IMR-90 (cell line): ENCODE results near the gene SLIT3. TPM values are rescaled to one million over a fixed set of nuclear protein-coding genes. Genes with fewer than 3 reads are reported as not detected.

Experiments
- ATAC-seq: fragments of 200-7000 bp; cut with Tn5 transposase; 2 replicates; pipeline ENCODE4 v1.9.1; 2020; ENCODE audit warnings: low read depth, mild to moderate bottlenecking, moderate library complexity
- BruUV-seq: library from RNA; stranded (reverse); fragments of 400-500 nt; replicated peaks from 2 replicates; lab custom pipeline; 2021; lab: Mats Ljungman, UMichigan
- CTCF ChIA-PET: fragments of 300-600 bp; formaldehyde crosslinking; extraction: SDS; loops from one replicate; lab custom pipeline; 2021; ENCODE audit warnings: antibody characterized with exemption; lab: Yijun Ruan, JAX
- POLR2A ChIA-PET: fragments of 300-600 bp; sonication (Branson Sonifier 250); formaldehyde crosslinking; loops from one replicate; lab custom pipeline; 2022; ENCODE audit warnings: antibody characterized with exemption; ENCODE audit not compliant: unreplicated experiment; lab: Charles Lee
- DNase-seq: peaks from one replicate; pipeline ENCODE4 v3.0.0; 2013
- H2AFZ ChIP-seq: replicated peaks from 2 replicates; pipeline ENCODE3; 2013; ENCODE audit warnings: low read length, mild to moderate bottlenecking; ENCODE audit not compliant: poor library complexity
- H2AK5ac ChIP-seq: 2 replicates; pipeline ENCODE4 v1.6.1; 2013; ENCODE audit warnings: low read depth, low read length, inconsistent platforms
- H2AK9ac ChIP-seq: replicated peaks from 2 replicates; pipeline ENCODE3; 2013; ENCODE audit warnings: mild to moderate bottlenecking, low read depth, low read length, moderate library complexity; ENCODE audit not compliant: poor library complexity
- H2BK120ac ChIP-seq: 2 replicates; pipeline ENCODE4 v1.6.1; 2013; ENCODE audit warnings: low read depth, low read length, inconsistent platforms
- H2BK15ac ChIP-seq: 3 replicates; pipeline ENCODE4 v1.6.1; 2013; ENCODE audit warnings: low read depth, low read length, inconsistent platforms
- H2BK20ac ChIP-seq: 2 replicates; pipeline ENCODE4 v1.6.1; 2013; ENCODE audit warnings: low read depth, mild to moderate bottlenecking, inconsistent platforms, low read length, moderate library complexity
- H2BK5ac ChIP-seq: 2 replicates; pipeline ENCODE4 v1.6.1; 2013; ENCODE audit warnings: mild to moderate bottlenecking, low read depth, low read length, inconsistent platforms; ENCODE audit not compliant: poor library complexity, severe bottlenecking
- H3K14ac ChIP-seq: replicated peaks from 2 replicates; pipeline ENCODE4 v1.6.1; 2013; ENCODE audit warnings: low read depth, low read length, inconsistent platforms
- H3K18ac ChIP-seq: 2 replicates; pipeline ENCODE4 v1.6.1; 2013; ENCODE audit warnings: low read depth, low read length, control low read depth
- H3K23ac ChIP-seq: 2 replicates; pipeline ENCODE4 v1.6.1; 2013; ENCODE audit warnings: low read depth, low read length, inconsistent platforms
- H3K27ac ChIP-seq: 2 replicates; pipeline ENCODE4 v1.5.1; 2013; ENCODE audit warnings: mild to moderate bottlenecking, control low read depth, low read length; ENCODE audit not compliant: insufficient read depth
- H3K27me3 ChIP-seq: 2 replicates; pipeline ENCODE4 v1.6.1; 2013; ENCODE audit warnings: low read length; ENCODE audit not compliant: control insufficient read depth, insufficient read depth
- H3K36me3 ChIP-seq: 2 replicates; pipeline ENCODE4 v1.6.1; 2013; ENCODE audit warnings: low read length, mixed read lengths; ENCODE audit not compliant: control insufficient read depth, insufficient read depth
- H3K4ac ChIP-seq: 2 replicates; pipeline ENCODE4 v1.6.1; 2013; ENCODE audit warnings: low read depth, low read length, inconsistent platforms
- H3K4me1 ChIP-seq: 2 replicates; pipeline ENCODE4 v1.6.1; 2013; ENCODE audit warnings: low read length, mixed read lengths; ENCODE audit not compliant: control insufficient read depth, insufficient read depth
- H3K4me2 ChIP-seq: 2 replicates; pipeline ENCODE4 v1.6.1; 2013; ENCODE audit warnings: low read depth, mild to moderate bottlenecking, control low read depth, low read length, moderate library complexity
- H3K4me3 ChIP-seq: 2 replicates; pipeline ENCODE4 v1.5.1; 2013; ENCODE audit warnings: low read depth, mild to moderate bottlenecking, control low read depth, low read length, moderate library complexity; ENCODE audit not compliant: insufficient read depth
- H3K56ac ChIP-seq: 2 replicates; pipeline ENCODE4 v1.6.1; 2013; ENCODE audit warnings: low read length, inconsistent platforms; ENCODE audit not compliant: insufficient read depth; ENCODE audit errors: extremely low read depth
- H3K79me1 ChIP-seq, 2 experiments: 2 replicates each; pipeline ENCODE4 v1.6.1; 2013; ENCODE audit warnings: low read length in 2 of 2, inconsistent platforms in 1 of 2, low read depth in 1 of 2
- H3K9ac ChIP-seq: 2 replicates; pipeline ENCODE4 v1.6.1; 2013; ENCODE audit warnings: low read depth, low read length, control low read depth
- H3K9me1 ChIP-seq: 2 replicates; pipeline ENCODE4 v1.6.1; 2013; ENCODE audit warnings: low read length, inconsistent platforms; ENCODE audit not compliant: insufficient read depth
- H3K9me3 ChIP-seq: 2 replicates; pipeline ENCODE4 v1.6.1; 2013; ENCODE audit warnings: low read length; ENCODE audit not compliant: control insufficient read depth, insufficient read depth
- H4K20me1 ChIP-seq: 2 replicates; pipeline ENCODE4 v1.6.1; 2013; ENCODE audit warnings: low read length, inconsistent platforms; ENCODE audit not compliant: insufficient read depth
- H4K5ac ChIP-seq: 2 replicates; pipeline ENCODE4 v1.6.1; 2013; ENCODE audit warnings: mild to moderate bottlenecking, low read depth, low read length, control low read depth
- H4K8ac ChIP-seq, 2 experiments: 2 replicates each; pipeline ENCODE4 v1.6.1; 2013; ENCODE audit warnings: low read depth in 2 of 2, low read length in 2 of 2, control low read depth in 1 of 2, inconsistent platforms in 1 of 2
- H4K91ac ChIP-seq: 2 replicates; pipeline ENCODE4 v1.6.1; 2013; ENCODE audit warnings: low read depth, low read length, inconsistent platforms; ENCODE audit not compliant: insufficient read depth
- ELK1 ChIP-seq: fragments of 150-350 bp; IDR thresholded peaks from 2 replicates; pipeline ENCODE4 v1.6.1; 2016; ENCODE audit warnings: low read depth, mild to moderate bottlenecking, low read length, moderate library complexity, borderline replicate concordance
- NFE2L2 ChIP-seq: fragments of 150-350 bp; IDR thresholded peaks from 2 replicates; pipeline ENCODE4 v1.6.1; 2016; ENCODE audit warnings: low read depth, mild to moderate bottlenecking, low read length
- RAD21 ChIP-seq: IDR thresholded peaks from 2 replicates; pipeline ENCODE4 v1.6.1; 2012; ENCODE audit warnings: low read length, improper control_type of control experiment
- RFX5 ChIP-seq: IDR thresholded peaks from 2 replicates; pipeline ENCODE4 v1.8.0; 2012; ENCODE audit warnings: low read depth, mild to moderate bottlenecking, low read length, moderate library complexity
- SMC3 ChIP-seq: fragments of 150-350 bp; IDR thresholded peaks from 2 replicates; pipeline ENCODE4 v1.6.1; 2016; ENCODE audit warnings: low read depth, mild to moderate bottlenecking, antibody characterized with exemption, low read length, moderate library complexity
- USF2 ChIP-seq: fragments of 150-350 bp; IDR thresholded peaks from 2 replicates; pipeline ENCODE4 v1.6.1; 2017; ENCODE audit warnings: mild to moderate bottlenecking, antibody characterized with exemption, low read length, low read depth
- WGBS, 2 experiments: methylation state at CpG; one replicate each; pipeline versions ENCODE4 v1.1.5 to v1.1.7; 2013; ENCODE audit warnings: missing lambda C conversion rate in 2 of 2; ENCODE audit not compliant: insufficient read length in 1 of 2; ENCODE audit errors: extremely low coverage in 2 of 2; 5-methylcytosine and 5-hydroxymethylcytosine counted together
- dilution Hi-C: fragments of 300-500 bp; cut with HindIII; formaldehyde crosslinking; loops from one replicate; pipeline ENCODE4 v1.14.3; 2018; ENCODE audit warnings: low sequenced_read_pairs; ENCODE audit not compliant: unreplicated experiment
- in situ Hi-C: fragments of 300-500 bp; cut with MboI; formaldehyde crosslinking; loops from 3 replicates; pipeline ENCODE4 v1.14.3; 2019; ENCODE audit warnings: low sequenced_read_pairs, inconsistent platforms, mixed read lengths
- intact Hi-C: fragments of 100-400 bp; cut with micrococcal nuclease; formaldehyde crosslinking; loops from 2 replicates; pipeline ENCODE4 v1.10.0; 2022
- polyA plus RNA-seq, 3 experiments: library from polyadenylated mRNA; depleted of rRNA; stranded (reverse); fragments of >200 nt; gene quantifications; 2 replicates each; pipeline ENCODE4 v1.2.3, GENCODE V29; 2012; ENCODE audit warnings: low replicate concordance in 1 of 3
- total RNA-seq: library from RNA; depleted of rRNA; stranded (reverse); fragments of >200 nt; gene quantifications from 2 replicates; pipeline ENCODE4 v1.2.3, GENCODE V29; 2012
- TF ChIP-seq, protein P1 (sequence below): conservative IDR thresholded peaks from 2 replicates; pipeline ENCODE4 v1.5.1; 2012; ENCODE audit warnings: mild to moderate bottlenecking, low read depth, low read length, improper control_type of control experiment

Gene SLIT3
- total and polyA plus RNA-seq, 2 of the 4 experiments (the other 2 are of a cell fraction): 0.18 to 0.50 TPM

- in situ Hi-C loops: no loop called here
- CTCF ChIA-PET: no interaction called here
- Histone ChIP-seq H3K56ac (no peak overlapping the region), H4K5ac (no peak overlapping the region), H3K18ac (no peak overlapping the region), H3K14ac (no peak overlapping the region), H2BK20ac (no peak overlapping the region), H2AK5ac (no peak overlapping the region), H2AK9ac (no peak overlapping the region), H3K27ac (no peak overlapping the region), H3K9me1 (no peaks in the 10 kb centered on the region), H3K79me1 (no peaks in the 10 kb centered on the region), H2AFZ (no peak overlapping the region), H3K4me1 (no peaks in the 10 kb centered on the region), H3K27me3 (no peaks in the 10 kb centered on the region), H2BK5ac (no peak overlapping the region), H4K20me1 (no peaks in the 10 kb centered on the region), H3K4ac (no peak overlapping the region), H3K23ac (no peak overlapping the region), H3K4me2 (no peak overlapping the region), H4K8ac (no peak overlapping the region), H3K4me3 (no peak overlapping the region), H4K91ac (no peak overlapping the region), H2BK15ac (no peak overlapping the region), H3K9me3 (peaks cover 4% of the 10 kb centered on the region; the same call in 1 of the 2 replicates), H2BK120ac (no peak overlapping the region), H3K36me3 (no peaks in the 10 kb centered on the region), H3K9ac (no peak overlapping the region)
- no TSS peak for BruUV-seq
- DNase-seq (no peak), ATAC-seq (no peak)
- POLR2A ChIA-PET: no interaction called here
- TF ChIP-seq ELK1 (no peak), RAD21 (no peak), SMC3 (no peak), RFX5 (no peak), NFE2L2 (no peak), USF2 (no peak)
- TF ChIP-seq, protein P1, sequence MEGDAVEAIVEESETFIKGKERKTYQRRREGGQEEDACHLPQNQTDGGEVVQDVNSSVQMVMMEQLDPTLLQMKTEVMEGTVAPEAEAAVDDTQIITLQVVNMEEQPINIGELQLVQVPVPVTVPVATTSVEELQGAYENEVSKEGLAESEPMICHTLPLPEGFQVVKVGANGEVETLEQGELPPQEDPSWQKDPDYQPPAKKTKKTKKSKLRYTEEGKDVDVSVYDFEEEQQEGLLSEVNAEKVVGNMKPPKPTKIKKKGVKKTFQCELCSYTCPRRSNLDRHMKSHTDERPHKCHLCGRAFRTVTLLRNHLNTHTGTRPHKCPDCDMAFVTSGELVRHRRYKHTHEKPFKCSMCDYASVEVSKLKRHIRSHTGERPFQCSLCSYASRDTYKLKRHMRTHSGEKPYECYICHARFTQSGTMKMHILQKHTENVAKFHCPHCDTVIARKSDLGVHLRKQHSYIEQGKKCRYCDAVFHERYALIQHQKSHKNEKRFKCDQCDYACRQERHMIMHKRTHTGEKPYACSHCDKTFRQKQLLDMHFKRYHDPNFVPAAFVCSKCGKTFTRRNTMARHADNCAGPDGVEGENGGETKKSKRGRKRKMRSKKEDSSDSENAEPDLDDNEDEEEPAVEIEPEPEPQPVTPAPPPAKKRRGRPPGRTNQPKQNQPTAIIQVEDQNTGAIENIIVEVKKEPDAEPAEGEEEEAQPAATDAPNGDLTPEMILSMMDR: no peak
- 35% methylated on average over 2 of the region's 3 CpGs; no CpG with 5 or more reads in 1 of the 2 experiments for WGBS, 2 experiments
- dilution Hi-C loops: no loop called here
- intact Hi-C loops: no loop called here
Observed at GRCh38 chr5:169126481-169127021, 174.4 kb downstream of the SLIT3 start.
